ACC112 (cell line): Measurements from ENCODE around the gene PHACTR4.
"Not testable (repeated sequence)": the region's sequence is repeated elsewhere in the genome, so short reads cannot be mapped to it uniquely, and the experiment has no call there.

ENCODE experiments used
- H2AFZ ChIP-seq: fragments of 200-600 bp; sonication (generic); one replicate; pipeline ENCODE4 v1.6.0; 2017; ENCODE audit warnings: antibody characterized with exemption, low read length; ENCODE audit not compliant: unreplicated experiment
- H3K27ac ChIP-seq: fragments of 200-600 bp; sonication (generic); 2 replicates; pipeline ENCODE4 v1.5.1; 2014; ENCODE audit warnings: low read depth, mild to moderate bottlenecking, antibody characterized with exemption, low read length, moderate library complexity
- H3K27me3 ChIP-seq: fragments of 200-600 bp; sonication (generic); 2 replicates; pipeline ENCODE4 v1.6.1; 2014; ENCODE audit warnings: mild to moderate bottlenecking, antibody characterized with exemption, low read length, moderate library complexity, mixed read lengths; ENCODE audit not compliant: insufficient read depth
- H3K36me3 ChIP-seq: fragments of 200-600 bp; sonication (generic); 2 replicates; pipeline ENCODE4 v1.6.1; 2016; ENCODE audit warnings: mild to moderate bottlenecking, antibody characterized with exemption, low read length, moderate library complexity, mixed read lengths; ENCODE audit not compliant: insufficient read depth
- H3K4me1 ChIP-seq: fragments of 200-600 bp; sonication (generic); one replicate; pipeline ENCODE4 v1.6.1; 2016; ENCODE audit warnings: low read length, mixed read lengths; ENCODE audit not compliant: insufficient read depth, unreplicated experiment, control insufficient read depth
- H3K4me3 ChIP-seq: fragments of 200-600 bp; sonication (generic); 2 replicates; pipeline ENCODE4 v1.5.1; 2014; ENCODE audit warnings: mild to moderate bottlenecking, low read depth, low read length
- H3K79me2 ChIP-seq: fragments of 200-600 bp; sonication (generic); one replicate; pipeline ENCODE4 v1.6.0; 2016; ENCODE audit warnings: low read length; ENCODE audit not compliant: control insufficient read depth, unreplicated experiment, insufficient read depth

Gene PHACTR4

GRCh38 chr1:28370239-28371009 lies 884 bp downstream of the PHACTR4 start:
- no peaks in the 10 kb centered on the region for H3K27me3 ChIP-seq
- peak overlapping the region; percentile 73 for H3K27ac ChIP-seq
- H3K4me1 ChIP-seq = peaks cover 20% of the 10 kb centered on the region
- peak overlapping the region; percentile 87 for H2AFZ ChIP-seq
- peak overlapping the region; percentile 99 for H3K4me3 ChIP-seq
- peaks cover 42% of the 10 kb centered on the region for H3K79me2 ChIP-seq
- no peaks in the 10 kb centered on the region for H3K36me3 ChIP-seq

DNA sequence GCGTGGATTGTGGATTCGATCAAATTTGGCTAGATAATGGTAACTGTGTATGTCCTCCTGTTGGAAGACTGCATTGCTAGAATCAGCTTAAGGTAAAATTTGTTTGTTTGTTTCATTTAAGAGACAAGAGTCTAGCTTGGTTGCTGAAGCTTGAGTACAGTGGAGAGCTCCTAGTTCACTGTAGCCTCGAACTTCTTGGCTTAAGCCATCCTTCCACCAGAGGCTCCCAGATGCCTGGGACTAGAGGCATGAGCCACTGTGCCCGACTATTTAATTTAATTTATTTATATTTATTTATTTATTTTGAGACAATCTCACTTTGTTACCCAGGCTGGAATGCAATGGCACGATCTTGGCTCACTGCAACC lies 1.5 kb downstream of the PHACTR4 start:
- peak overlapping the region; percentile 3 for H2AFZ ChIP-seq
- H3K27me3 ChIP-seq = no peaks in the 10 kb centered on the region
- H3K4me1 ChIP-seq = peaks cover 20% of the 10 kb centered on the region
- H3K79me2 ChIP-seq = peaks cover 44% of the 10 kb centered on the region
- H3K27ac ChIP-seq = no peak overlapping the region
- peak overlapping the region; percentile 99 for H3K4me3 ChIP-seq
- no peaks in the 10 kb centered on the region for H3K36me3 ChIP-seq

DNA sequence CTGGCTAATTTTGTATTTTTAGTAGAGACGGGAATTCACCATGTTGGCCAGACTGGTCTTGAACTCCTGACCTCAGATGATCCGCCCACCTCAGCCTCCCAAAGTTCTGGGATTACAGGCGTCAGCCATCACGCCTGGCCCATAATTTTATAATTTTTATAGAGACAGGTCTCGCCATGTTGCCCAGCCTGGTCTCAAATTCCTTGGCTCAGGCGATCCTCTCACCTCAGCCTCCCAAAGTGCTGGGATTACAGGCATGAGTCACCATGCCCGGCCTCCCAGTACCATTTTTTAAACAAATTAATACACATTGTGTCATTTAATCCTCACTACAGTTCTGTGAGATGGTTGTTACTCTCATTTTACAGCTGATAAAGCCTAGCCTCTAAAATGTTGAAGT lies 3.9 kb downstream of the PHACTR4 start:
- H3K4me3 ChIP-seq, H3K27me3 ChIP-seq, H3K36me3 ChIP-seq, H2AFZ ChIP-seq: not testable (repeated sequence)
- Histone ChIP-seq H3K79me2 (peaks cover 49% of the 10 kb centered on the region), H3K4me1 (peaks cover 20% of the 10 kb centered on the region), H3K27ac (peak overlapping the region; percentile 66)

GRCh38 chr1:28374297-28374696 lies 4.8 kb downstream of the PHACTR4 start:
- H3K27ac ChIP-seq = peak overlapping the region; percentile 66
- H3K27me3 ChIP-seq = no peaks in the 10 kb centered on the region
- no peak overlapping the region for H3K4me3 ChIP-seq
- H3K36me3 ChIP-seq = no peaks in the 10 kb centered on the region
- H3K4me1 ChIP-seq = peaks cover 16% of the 10 kb centered on the region
- peaks cover 55% of the 10 kb centered on the region for H3K79me2 ChIP-seq
- no peak overlapping the region for H2AFZ ChIP-seq

- H3K27ac ChIP-seq, H2AFZ ChIP-seq, H3K36me3 ChIP-seq, H3K27me3 ChIP-seq, H3K4me3 ChIP-seq: not testable (repeated sequence)
- Histone ChIP-seq H3K79me2 (peaks cover 49% of the 10 kb centered on the region), H3K4me1 (peaks cover 15% of the 10 kb centered on the region)
Observed at GRCh38 chr1:28375598-28375997, 6.1 kb downstream of the PHACTR4 start.

GRCh38 chr1:28376195-28376594 lies 6.7 kb downstream of the PHACTR4 start:
- H3K79me2 ChIP-seq = peaks cover 43% of the 10 kb centered on the region
- not testable (repeated sequence) for H3K36me3 ChIP-seq, H3K27me3 ChIP-seq, H3K4me3 ChIP-seq, H3K27ac ChIP-seq, H2AFZ ChIP-seq
- H3K4me1 ChIP-seq = peaks cover 15% of the 10 kb centered on the region

- no peaks in the 10 kb centered on the region for H3K36me3 ChIP-seq
- H3K79me2 ChIP-seq = peaks cover 39% of the 10 kb centered on the region
- H3K27me3 ChIP-seq = no peaks in the 10 kb centered on the region
- no peak overlapping the region for H2AFZ ChIP-seq
- H3K27ac ChIP-seq = no peak overlapping the region
- H3K4me1 ChIP-seq = peaks cover 11% of the 10 kb centered on the region
- H3K4me3 ChIP-seq = no peak overlapping the region
Observed at GRCh38 chr1:28378906-28379305, 9.4 kb downstream of the PHACTR4 start.

GRCh38 chr1:28380394-28380793 lies 10.9 kb downstream of the PHACTR4 start:
- H3K4me1 ChIP-seq = no peaks in the 10 kb centered on the region
- H3K79me2 ChIP-seq = peaks cover 42% of the 10 kb centered on the region
- H3K36me3 ChIP-seq = no peaks in the 10 kb centered on the region
- H3K4me3 ChIP-seq = no peak overlapping the region
- H2AFZ ChIP-seq = no peak overlapping the region
- H3K27ac ChIP-seq = no peak overlapping the region
- H3K27me3 ChIP-seq = no peaks in the 10 kb centered on the region

- H3K27me3 ChIP-seq, H3K4me3 ChIP-seq, H3K4me1 ChIP-seq, H3K27ac ChIP-seq, H3K36me3 ChIP-seq, H2AFZ ChIP-seq: not testable (repeated sequence)
- peaks cover 48% of the 10 kb centered on the region for H3K79me2 ChIP-seq
Observed at GRCh38 chr1:28383785-28384184, 14.2 kb downstream of the PHACTR4 start.

DNA sequence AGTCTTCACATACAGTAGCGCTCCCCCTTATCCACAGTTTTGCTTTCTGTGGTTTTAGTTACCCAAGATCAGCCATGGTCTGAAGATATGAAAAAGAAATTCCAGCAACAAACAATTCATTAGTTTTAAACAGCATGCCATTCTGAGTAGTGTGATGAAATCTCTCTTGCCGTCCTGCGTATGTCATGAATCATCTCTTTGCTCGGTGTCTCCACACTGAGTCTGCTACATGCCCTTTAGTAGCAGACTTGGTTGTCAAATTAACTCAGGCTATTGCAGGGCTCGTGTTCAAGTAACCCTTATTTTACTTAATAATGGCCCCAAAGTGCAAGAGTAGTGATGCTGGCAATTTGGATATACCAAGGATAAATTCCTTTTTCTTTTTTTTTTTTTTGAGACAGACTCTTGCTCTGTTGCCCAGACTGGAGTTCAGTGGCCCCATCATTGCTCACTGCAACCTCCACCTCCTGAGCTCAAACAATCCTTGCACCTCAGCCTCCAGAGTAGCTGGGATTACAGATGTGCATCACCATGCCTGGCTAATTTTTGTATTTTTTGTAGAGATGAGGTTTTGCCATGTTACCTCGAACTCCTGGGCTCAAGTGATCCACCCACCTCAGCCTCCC lies 22.6 kb downstream of the PHACTR4 start:
- Histone ChIP-seq H3K27me3 (no peaks in the 10 kb centered on the region), H2AFZ (no peak overlapping the region), H3K27ac (peak overlapping the region; percentile 39), H3K79me2 (peaks cover 25% of the 10 kb centered on the region), H3K4me1 (peaks cover 4% of the 10 kb centered on the region), H3K4me3 (no peak overlapping the region), H3K36me3 (no peaks in the 10 kb centered on the region)

DNA sequence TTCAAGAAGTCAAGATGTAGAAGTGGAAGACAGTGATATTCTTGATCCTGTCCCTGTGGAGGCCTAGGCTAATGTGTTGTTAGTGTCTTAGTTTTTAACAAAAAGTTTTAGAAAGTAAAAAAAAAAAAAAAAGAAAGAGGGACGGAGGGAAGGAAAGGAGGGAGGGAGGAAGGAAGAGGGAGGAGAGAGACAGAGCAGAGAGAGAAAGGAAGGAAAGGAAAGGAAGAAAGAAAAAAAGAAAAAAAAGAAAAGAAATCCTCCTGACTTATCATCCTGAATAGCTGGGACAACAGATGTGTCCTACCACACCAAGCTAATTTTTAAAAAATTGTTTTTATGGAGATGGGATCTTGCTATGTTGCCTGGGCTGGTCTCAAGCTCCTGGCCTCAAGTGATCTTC lies 24.6 kb downstream of the PHACTR4 start:
- Histone ChIP-seq H3K27ac (no peak overlapping the region), H3K4me1 (peaks cover 4% of the 10 kb centered on the region), H3K36me3 (no peaks in the 10 kb centered on the region), H3K79me2 (peaks cover 19% of the 10 kb centered on the region), H3K27me3 (no peaks in the 10 kb centered on the region), H3K4me3 (no peak overlapping the region), H2AFZ (no peak overlapping the region)
